ENCODE data around the gene RICTOR.

GRCh38 chr5:38911933-38912332 is 162.3 kb downstream of the RICTOR start:
- no peak for TF ChIP-seq EGR1 (IDR thresholded peaks at IDR 0.05; ENCODE audit: low read depth)
- no peak for TF ChIP-seq FOSL1 (IDR thresholded peaks at IDR 0.05; ENCODE audit: low read depth)
- no peak for TF ChIP-seq EZH2 (IDR thresholded peaks at IDR 0.05)
- TF ChIP-seq RAD21 (IDR thresholded peaks at IDR 0.05; ENCODE audit: low read depth), result no peak
- TF ChIP-seq SRF (IDR thresholded peaks at IDR 0.05; ENCODE audit: low read depth), result no peak
- no peak for TF ChIP-seq CTCF (IDR thresholded peaks at IDR 0.05 in 2 of 3, conservative IDR thresholded peaks at IDR 0.05 in 1 of 3; ENCODE audit: borderline replicate concordance in 1 of 3, insufficient read depth in 1 of 3, low read depth in 2 of 3, low read length in 2 of 3)
- no peak for TF ChIP-seq ZNF274 (IDR thresholded peaks at IDR 0.05; ENCODE audit: low read depth, low read length)
- no peak for TF ChIP-seq POLR2AphosphoS5 (IDR thresholded peaks at IDR 0.05; ENCODE audit: low read depth, low read length)
- TF ChIP-seq SP1 (IDR thresholded peaks at IDR 0.05; ENCODE audit: low read depth), result no peak
- TF ChIP-seq TCF7L2 (IDR thresholded peaks at IDR 0.05; ENCODE audit: borderline replicate concordance, extremely low read depth, insufficient read depth, insufficient read length), result no peak
- TF ChIP-seq POLR2A (IDR thresholded peaks at IDR 0.05; ENCODE audit: borderline replicate concordance, extremely low read depth, insufficient read depth, insufficient read length), result no peak
- TF ChIP-seq ZBTB33 (IDR thresholded peaks at IDR 0.05; ENCODE audit: extremely low read depth, insufficient replicate concordance, low read length), result no peak
- TF ChIP-seq REST (IDR thresholded peaks at IDR 0.05; ENCODE audit: low read depth), result no peak
